ENCODE results near the gene AGAP2. TPM values are rescaled to one million over a fixed set of nuclear protein-coding genes. Genes with fewer than 3 reads are reported as not detected.

The AGAP2 gene
- total RNA-seq, 1 experiment from 2014 or later: 5.3 TPM

DNA sequence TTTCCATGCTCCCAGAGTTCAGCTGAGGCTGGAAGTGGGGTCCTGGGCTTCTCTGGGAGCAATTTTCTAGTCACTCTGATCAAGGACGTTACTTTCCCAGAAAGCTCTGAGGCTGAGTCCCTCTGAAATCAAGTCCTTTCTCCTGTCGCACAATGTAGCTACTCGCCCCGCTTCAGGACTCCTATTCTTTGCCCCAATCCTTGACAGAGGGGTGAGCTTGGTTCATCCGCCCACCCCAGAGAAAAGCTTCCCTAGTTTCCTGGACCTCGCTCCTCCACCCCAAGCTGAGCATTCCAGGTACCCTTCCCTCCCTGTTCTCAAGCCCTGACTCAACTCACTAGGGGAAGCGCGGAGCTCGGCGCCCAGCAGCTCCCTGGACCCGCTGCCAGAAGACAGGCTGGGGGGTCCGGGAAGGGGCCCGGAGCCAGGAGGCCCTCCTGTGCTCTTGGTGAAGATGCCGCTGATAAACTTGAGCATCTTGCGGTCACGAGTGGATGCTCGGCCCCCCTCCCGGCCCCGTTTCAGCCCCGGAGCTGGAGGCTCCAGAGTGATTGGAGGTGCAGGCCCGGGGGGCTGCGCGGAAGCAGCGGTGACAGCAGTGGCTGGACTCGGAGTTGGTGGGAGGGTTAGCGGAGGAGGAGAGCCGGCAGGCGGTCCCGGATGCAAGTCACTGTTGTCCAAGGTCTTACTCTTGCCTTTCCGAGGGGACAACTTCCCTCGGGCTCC lies 1.6 kb downstream of the AGAP2 start:
- no peak overlapping the region for H2BK120ac ChIP-seq (ENCODE audit: low read depth, low read length, poor library complexity, severe bottlenecking)
- no peak overlapping the region for H3K56ac ChIP-seq (ENCODE audit: insufficient read length, low read depth, low read length)
- H4K8ac ChIP-seq (replicated peaks; ENCODE audit: insufficient read length, low read depth, low read length): no peak overlapping the region
- no peak overlapping the region for H3K18ac ChIP-seq (ENCODE audit: insufficient read length, low read depth, low read length)
- H3K27ac ChIP-seq (ENCODE audit: insufficient read length, low read depth, low read length): no peak overlapping the region
- Mint-ChIP-seq H3K4me3 (peak overlapping the region; percentile 59 to 84), H3K27ac (no peak overlapping the region), H3K36me3 (ENCODE audit: insufficient read depth in 1 of 3, low read depth in 3 of 3) (no peaks in the 10 kb centered on the region; a peak in 1 of 7 replicates), H3K27me3 (ENCODE audit: low read depth) (peaks cover 96% of the 10 kb centered on the region), H3K4me1 (peaks cover 26 to 37% of the 10 kb centered on the region in 2 experiments), H3K9me3 (no peaks in the 10 kb centered on the region; a peak in 1 of 5 replicates)
- peaks cover 16% of the 10 kb centered on the region for H3K23me2 ChIP-seq (ENCODE audit: insufficient read length, low read depth, low read length, poor library complexity, severe bottlenecking)
- H3K4me1 ChIP-seq (ENCODE audit: insufficient read depth, low read length): no peaks in the 10 kb centered on the region
- no peak overlapping the region for H2BK15ac ChIP-seq (ENCODE audit: low read depth, low read length)
- no peak overlapping the region for H3K4ac ChIP-seq (ENCODE audit: low read depth, low read length)
- no peak overlapping the region for H2BK12ac ChIP-seq (ENCODE audit: insufficient read length, low read depth, low read length)
- H3K4me2 ChIP-seq (ENCODE audit: insufficient read depth, insufficient read length, low read length): peak overlapping the region; percentile 49
- no peaks in the 10 kb centered on the region for H3K9me3 ChIP-seq (ENCODE audit: control insufficient read depth, low read depth, low read length)
- H4K91ac ChIP-seq (ENCODE audit: insufficient read length, low read depth, low read length): no peak overlapping the region
- H3K23ac ChIP-seq (ENCODE audit: insufficient read length, low read depth, low read length): no peak overlapping the region
- no peaks in the 10 kb centered on the region for H3K79me1 ChIP-seq (ENCODE audit: insufficient read depth, low read depth, low read length, poor library complexity, severe bottlenecking)
- DNase-seq: peak; percentile 56
- H3T11ph ChIP-seq (ENCODE audit: low read length): no peak overlapping the region
- H3K14ac ChIP-seq (ENCODE audit: insufficient read depth, low read length): no peak overlapping the region
- H3K79me2 ChIP-seq (ENCODE audit: insufficient read depth, low read length): no peaks in the 10 kb centered on the region
- H3K27me3 ChIP-seq (ENCODE audit: insufficient read depth, low read length): peaks cover 60% of the 10 kb centered on the region
- H2AFZ ChIP-seq (ENCODE audit: low read length): no peak overlapping the region
- TF ChIP-seq, protein P1, sequence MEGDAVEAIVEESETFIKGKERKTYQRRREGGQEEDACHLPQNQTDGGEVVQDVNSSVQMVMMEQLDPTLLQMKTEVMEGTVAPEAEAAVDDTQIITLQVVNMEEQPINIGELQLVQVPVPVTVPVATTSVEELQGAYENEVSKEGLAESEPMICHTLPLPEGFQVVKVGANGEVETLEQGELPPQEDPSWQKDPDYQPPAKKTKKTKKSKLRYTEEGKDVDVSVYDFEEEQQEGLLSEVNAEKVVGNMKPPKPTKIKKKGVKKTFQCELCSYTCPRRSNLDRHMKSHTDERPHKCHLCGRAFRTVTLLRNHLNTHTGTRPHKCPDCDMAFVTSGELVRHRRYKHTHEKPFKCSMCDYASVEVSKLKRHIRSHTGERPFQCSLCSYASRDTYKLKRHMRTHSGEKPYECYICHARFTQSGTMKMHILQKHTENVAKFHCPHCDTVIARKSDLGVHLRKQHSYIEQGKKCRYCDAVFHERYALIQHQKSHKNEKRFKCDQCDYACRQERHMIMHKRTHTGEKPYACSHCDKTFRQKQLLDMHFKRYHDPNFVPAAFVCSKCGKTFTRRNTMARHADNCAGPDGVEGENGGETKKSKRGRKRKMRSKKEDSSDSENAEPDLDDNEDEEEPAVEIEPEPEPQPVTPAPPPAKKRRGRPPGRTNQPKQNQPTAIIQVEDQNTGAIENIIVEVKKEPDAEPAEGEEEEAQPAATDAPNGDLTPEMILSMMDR (conservative IDR thresholded peaks at IDR 0.05): no peak
- no peak overlapping the region for H2BK5ac ChIP-seq (ENCODE audit: insufficient read length, low read length)
- H3K9ac ChIP-seq (ENCODE audit: extremely low read depth, insufficient read length, low read length): no peak overlapping the region
- H2AK5ac ChIP-seq (ENCODE audit: insufficient read length, low read length): no peak overlapping the region
- H2BK20ac ChIP-seq (ENCODE audit: low read depth, low read length, poor library complexity, severe bottlenecking): no peak overlapping the region
- peaks cover 2% of the 10 kb centered on the region for H4K20me1 ChIP-seq (ENCODE audit: control insufficient read depth, insufficient read depth, insufficient read length)
- no peak overlapping the region for H4K5ac ChIP-seq (ENCODE audit: insufficient read length, low read depth, low read length)
- no CpG with 5 or more reads among the region's 31 CpGs for WGBS (ENCODE audit: extremely low coverage, insufficient read length, low lambda C conversion rate)

Data from H9 (cell line).